HG03095 (cell line): ENCODE results near the gene SSBP2.
A peak's percentile ranks its signal among the peaks of the same experiment; 100 is the strongest.

Experiments
- ATAC-seq: cut with Tn5 transposase; IDR thresholded peaks from one replicate; pipeline ENCODE4 v1.9.1; 2021; ENCODE audit warnings: moderate library complexity; ENCODE audit not compliant: unreplicated experiment

The SSBP2 gene

DNA sequence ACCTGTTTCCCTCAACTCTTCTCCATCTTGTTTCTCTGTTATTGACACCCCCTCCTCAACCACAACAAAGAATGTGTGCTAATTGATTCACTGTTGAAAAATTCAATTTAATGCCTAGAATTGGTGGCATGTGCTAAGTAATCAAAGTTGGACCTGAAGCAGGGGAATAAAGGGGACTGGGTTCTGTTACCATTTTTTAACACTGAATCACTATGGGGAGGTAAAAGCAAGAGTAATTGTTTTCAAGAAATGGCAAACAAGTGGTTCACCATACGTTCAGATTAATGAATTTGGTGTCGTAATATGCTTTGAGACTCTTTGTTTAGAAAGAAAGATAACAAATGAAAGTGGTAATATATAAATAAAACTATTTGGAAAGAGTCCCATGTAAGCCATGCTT, 17.0 kb upstream of the SSBP2 start:
- ATAC-seq, result no peak

DNA sequence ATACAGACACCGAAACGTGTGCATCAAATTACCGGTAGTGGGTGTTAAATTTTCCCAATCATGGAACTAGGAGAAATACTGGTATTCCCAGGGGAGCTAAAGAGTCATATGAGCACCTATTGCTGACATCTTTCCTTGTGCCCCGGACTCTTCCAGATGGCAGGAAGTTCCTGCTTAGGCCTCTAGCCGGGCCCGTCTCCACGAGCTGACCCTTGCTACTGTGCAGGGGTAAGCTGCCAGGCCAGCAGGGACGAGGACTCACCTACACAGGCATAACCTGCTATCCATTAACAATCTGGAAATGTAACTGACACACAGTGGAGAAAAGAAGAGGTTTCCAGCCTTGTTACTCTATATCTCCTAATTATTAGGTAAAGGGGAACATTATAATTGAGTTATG, 16.2 kb upstream of the SSBP2 start:
- ATAC-seq, result no peak

- no peak for ATAC-seq
These were observed 15.7 kb upstream of the SSBP2 start for GRCh38 chr5:81766611-81767010.

- ATAC-seq, result no peak
These were observed 12.5 kb upstream of the SSBP2 start for GRCh38 chr5:81763294-81763928.

DNA sequence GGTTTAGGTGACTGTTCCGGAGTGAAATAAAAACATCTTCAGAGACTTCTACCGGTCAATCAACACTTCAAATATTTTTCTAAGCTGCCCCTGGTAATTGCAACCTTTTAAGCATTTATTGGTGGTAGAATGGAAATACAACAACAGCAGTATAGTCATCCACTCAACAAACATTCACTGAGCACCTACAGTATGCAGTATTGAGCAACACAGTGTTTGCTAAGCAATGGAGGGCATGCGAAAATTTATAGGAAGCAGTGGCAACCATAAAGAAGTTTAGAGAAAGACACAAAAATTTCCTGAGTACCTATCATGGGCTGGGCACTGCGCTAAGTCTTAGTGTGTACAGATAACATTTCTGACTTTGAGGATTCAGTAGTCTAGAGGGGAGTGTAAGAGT, 12.0 kb upstream of the SSBP2 start:
- no peak for ATAC-seq

- ATAC-seq, result no peak
These were observed 11.5 kb upstream of the SSBP2 start for GRCh38 chr5:81762401-81762800.

- ATAC-seq, result no peak
These were observed 11.1 kb upstream of the SSBP2 start for GRCh38 chr5:81761970-81762369.

GRCh38 chr5:81761270-81761669, 10.4 kb upstream of the SSBP2 start:
- no peak for ATAC-seq

GRCh38 chr5:81760521-81760920, 9.6 kb upstream of the SSBP2 start:
- ATAC-seq, result no peak

DNA sequence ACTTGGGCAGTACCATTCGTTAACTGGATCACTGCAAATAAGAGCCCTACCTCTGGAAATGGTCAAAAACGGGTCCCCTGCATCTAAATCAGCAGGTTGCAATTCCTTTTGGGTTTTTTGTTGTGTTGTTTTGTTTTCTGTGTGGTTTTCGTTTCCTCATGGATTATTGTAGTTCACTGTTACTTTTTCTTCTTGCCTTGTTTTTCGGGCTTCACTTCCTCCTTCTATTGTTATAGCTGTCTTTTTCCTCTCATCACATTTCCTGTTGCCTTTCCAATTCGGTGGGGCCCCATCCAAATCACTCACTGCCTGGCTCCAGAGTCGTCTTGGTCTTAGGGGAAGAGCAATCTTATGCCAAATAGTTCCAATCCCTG, 8.7 kb upstream of the SSBP2 start:
- no peak for ATAC-seq

DNA sequence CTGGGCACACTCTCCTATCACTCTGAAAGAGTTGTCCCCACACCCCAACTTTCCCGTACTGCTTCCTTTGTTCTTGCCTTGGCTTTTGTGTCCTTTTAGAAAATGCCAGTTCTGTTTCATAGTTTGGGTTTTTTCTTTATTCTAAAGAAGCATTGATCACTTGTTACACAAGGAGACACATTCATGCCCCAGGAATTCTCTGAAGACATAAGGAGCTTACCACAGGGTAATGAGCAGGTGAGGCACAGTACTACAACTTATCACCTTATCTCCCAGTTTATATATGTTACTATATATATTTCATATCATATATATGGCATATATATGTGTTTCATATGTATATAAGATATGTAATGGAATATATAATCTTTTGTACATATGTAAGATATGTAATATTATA, 6.5 kb upstream of the SSBP2 start:
- ATAC-seq, result no peak

- ATAC-seq, result no peak
These were observed 5.1 kb upstream of the SSBP2 start for GRCh38 chr5:81756016-81756415.

DNA sequence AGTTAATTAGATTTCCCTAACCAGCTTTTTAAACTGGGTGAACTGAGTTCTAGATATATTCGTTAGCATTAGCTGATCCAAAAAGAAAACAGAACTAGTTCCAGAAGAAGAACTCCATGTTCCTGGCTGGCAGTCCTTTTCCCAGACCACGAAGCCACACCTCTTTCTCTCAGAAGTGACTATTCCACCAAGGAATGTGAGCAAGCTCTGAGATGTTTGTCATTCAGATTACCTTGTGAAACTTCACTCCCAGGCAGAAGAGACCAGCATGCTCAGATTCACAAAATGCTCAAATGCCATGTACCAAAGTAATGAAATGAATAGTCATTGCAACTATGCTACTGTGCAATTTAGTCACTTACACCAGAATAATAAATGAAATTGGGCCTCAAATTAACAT, 4.4 kb upstream of the SSBP2 start:
- ATAC-seq, result no peak

DNA sequence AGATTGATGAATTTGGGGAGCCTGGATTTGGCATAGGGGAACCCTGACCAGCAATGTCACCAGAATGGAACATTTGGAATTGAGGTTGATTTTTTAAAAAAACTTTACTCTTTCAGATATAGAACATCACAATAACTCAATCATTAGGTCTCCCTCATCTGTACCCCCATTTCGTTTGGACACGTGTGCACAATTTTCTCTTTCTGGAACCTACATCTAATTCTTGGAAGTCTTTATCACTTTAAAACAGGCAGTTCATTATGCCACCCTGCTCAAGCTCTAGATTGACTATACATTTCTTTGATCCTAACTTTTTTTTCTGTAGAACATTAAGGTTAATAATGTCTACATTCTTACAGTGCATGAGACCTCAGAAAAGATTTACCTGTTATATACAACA, 3.7 kb upstream of the SSBP2 start:
- no peak for ATAC-seq

- ATAC-seq, result no peak
These were observed 2.5 kb upstream of the SSBP2 start for GRCh38 chr5:81753429-81753828.

- ATAC-seq, result no peak
These were observed 1.7 kb upstream of the SSBP2 start for GRCh38 chr5:81752644-81752963.

DNA sequence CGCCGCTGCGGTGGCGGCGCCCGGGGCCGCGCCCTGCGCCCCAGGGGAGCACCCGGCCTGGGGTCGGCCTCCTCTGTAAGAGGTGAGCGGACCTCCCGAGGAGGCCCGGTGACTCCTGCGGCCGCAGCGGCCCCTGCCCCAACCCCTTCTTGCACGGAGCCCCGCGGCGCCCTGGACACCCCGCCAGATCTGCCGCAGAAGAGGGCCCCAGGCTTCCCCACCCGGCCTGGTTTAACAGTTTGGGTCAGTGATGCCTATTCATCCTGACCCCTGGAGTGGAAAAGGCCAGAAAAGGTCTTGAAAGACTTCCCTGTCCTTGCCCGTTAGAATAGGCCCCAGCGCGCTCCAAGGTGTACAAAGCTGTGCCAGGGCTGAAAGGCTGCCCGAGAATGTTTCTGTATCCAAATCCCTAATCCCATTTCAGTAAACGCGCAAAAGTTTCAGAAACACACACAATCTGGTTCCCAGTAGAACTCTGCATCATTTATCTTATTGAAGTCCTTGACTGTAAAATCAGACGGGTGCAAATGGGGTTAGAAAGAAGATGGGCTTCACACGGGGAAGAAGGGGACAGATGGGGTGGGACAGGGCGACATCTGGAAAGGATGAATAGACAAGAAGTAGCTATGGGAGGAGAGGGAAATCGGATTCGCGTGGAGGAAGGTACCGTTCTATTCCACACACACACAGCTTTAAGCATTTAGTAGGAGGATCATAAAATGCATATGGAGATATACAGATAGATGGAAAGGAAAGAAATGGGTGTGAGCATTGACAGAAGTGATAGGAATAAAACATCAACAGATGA, 1.1 kb upstream of the SSBP2 start:
- no peak for ATAC-seq

DNA sequence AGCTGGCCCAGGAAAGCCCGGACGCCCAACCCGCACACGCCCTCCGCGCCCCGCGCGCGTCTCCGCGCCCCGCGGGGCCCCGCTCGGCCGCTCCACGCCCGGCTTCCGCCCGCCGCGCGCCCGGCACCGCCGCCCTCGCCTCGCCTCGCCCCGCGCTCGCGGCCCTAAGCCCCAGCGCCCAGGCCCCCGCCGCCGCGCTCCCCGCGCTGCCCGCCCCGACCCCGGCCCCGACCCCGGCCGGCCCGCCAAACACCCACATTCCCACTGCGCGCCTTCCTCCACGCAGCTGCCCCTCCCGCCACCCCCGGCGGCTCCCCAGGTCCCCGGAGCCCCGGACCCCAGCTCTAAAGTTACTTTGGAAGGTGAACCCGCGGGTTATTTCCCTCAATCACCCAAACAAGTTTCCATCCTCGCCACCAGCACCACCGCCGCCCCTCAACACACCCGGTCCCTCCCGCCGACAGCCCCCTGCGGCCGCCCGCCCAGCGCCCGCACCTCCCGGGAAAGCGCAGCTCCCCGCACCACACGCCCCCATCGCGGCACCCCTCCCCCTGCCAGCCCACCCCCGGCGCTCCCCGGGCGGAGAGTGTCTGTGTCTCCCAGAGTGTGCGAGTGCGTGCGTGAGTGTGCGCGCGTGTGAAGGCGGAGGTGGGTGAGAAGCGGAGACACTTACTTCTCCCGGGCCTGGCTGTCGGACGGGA, 439 bp downstream of the SSBP2 start:
- no peak for ATAC-seq

GRCh38 chr5:81749561-81750307, 1.2 kb downstream of the SSBP2 start:
- peak; percentile 40 for ATAC-seq

- no peak for ATAC-seq
These were observed 1.7 kb downstream of the SSBP2 start for GRCh38 chr5:81749192-81749560.

DNA sequence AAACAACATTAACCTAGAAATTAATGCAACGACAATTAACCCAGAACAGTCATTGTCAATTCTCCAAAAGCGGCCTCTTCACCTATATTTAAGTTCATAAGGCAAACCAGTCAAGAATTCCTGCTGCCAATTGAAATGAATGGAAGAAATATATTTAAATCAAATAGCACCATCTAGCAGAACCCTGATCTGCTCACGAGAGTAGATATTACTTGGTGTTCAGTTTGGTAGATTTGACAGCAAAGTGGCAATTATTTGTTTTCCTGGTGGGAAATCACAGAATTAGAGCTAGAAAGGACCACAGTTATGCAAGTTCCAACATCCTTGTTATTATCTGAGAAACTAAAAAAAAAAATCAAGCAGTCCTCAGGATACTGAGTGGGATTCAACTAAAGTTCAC, 2.3 kb downstream of the SSBP2 start:
- ATAC-seq, result no peak

DNA sequence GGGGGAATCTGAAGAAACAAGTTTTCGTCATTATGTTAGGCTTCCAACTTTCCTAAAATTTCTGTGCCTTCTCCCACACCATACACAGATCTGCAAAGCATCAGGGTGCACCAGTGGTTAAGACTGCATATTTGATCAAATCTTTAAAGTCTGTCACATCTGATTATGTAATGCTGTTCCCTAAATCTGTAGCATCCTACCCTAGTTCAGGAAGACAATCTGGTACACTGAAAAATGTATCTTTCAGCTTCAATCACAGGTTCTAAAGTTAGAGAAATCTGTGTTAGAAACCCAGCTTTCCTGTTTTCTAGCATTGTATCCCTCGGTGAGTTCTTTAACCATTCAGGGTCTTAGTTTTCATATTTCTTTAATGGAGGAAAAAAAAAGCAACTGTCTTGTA, 3.9 kb downstream of the SSBP2 start:
- ATAC-seq, result no peak
